HG02678 (cell line): ENCODE measurements around the gene ATF6.
"Not testable (repeated sequence)": the region's sequence is repeated elsewhere in the genome, so short reads cannot be mapped to it uniquely, and the experiment has no call there.

ENCODE experiments used
- ATAC-seq: cut with Tn5 transposase; IDR thresholded peaks from one replicate; pipeline ENCODE4 v1.9.1; 2021; ENCODE audit warnings: mild to moderate bottlenecking, moderate library complexity; ENCODE audit not compliant: unreplicated experiment

ATF6 gene

GRCh38 chr1:161733526-161733925 lies 32.6 kb upstream of the ATF6 start:
- ATAC-seq: no peak

- no peak for ATAC-seq
Measured at GRCh38 chr1:161735837-161736236, 30.3 kb upstream of the ATF6 start.

GRCh38 chr1:161736335-161736969 lies 29.7 kb upstream of the ATF6 start:
- ATAC-seq: no peak

- ATAC-seq: no peak
Measured at GRCh38 chr1:161737625-161738024, 28.5 kb upstream of the ATF6 start.

- ATAC-seq: peak; percentile 79
Measured at GRCh38 chr1:161738627-161739287, 27.4 kb upstream of the ATF6 start.

GRCh38 chr1:161739865-161740566 lies 26.1 kb upstream of the ATF6 start:
- no peak for ATAC-seq

- ATAC-seq: no peak
Measured at GRCh38 chr1:161740921-161741320, 25.2 kb upstream of the ATF6 start.

GRCh38 chr1:161743231-161743630 lies 22.9 kb upstream of the ATF6 start:
- ATAC-seq: no peak

- no peak for ATAC-seq
Measured at GRCh38 chr1:161747801-161748200, 18.3 kb upstream of the ATF6 start.

GRCh38 chr1:161749509-161750407 lies 16.4 kb upstream of the ATF6 start, which contains the start of gene DUSP12:
Gene DUSP12, plus strand, starts transcription at chr1:161749786. Its CDS starts 16 bp downstream, at chr1:161749802.
- peak; percentile 98 for ATAC-seq

- no peak for ATAC-seq
Measured at GRCh38 chr1:161763522-161764098, 2.5 kb upstream of the ATF6 start.

- ATAC-seq: no peak
Measured at GRCh38 chr1:161768461-161768860, 2.3 kb downstream of the ATF6 start.

GRCh38 chr1:161768986-161769672 lies 3.0 kb downstream of the ATF6 start:
- no peak for ATAC-seq

GRCh38 chr1:161769673-161770045 lies 3.5 kb downstream of the ATF6 start:
- not testable (repeated sequence) for ATAC-seq

- no peak for ATAC-seq
Measured at GRCh38 chr1:161770250-161770649, 4.1 kb downstream of the ATF6 start.

- no peak for ATAC-seq
Measured at GRCh38 chr1:161771161-161771560, 5.0 kb downstream of the ATF6 start.

- ATAC-seq: no peak
Measured at GRCh38 chr1:161771973-161772372, 5.9 kb downstream of the ATF6 start.

GRCh38 chr1:161772397-161772796 lies 6.3 kb downstream of the ATF6 start:
- no peak for ATAC-seq

- ATAC-seq: no peak
Measured at GRCh38 chr1:161773791-161774190, 7.7 kb downstream of the ATF6 start.

- no peak for ATAC-seq
Measured at GRCh38 chr1:161777261-161777660, 11.1 kb downstream of the ATF6 start.
